ENCODE results near the gene UTP14A.

DNA sequence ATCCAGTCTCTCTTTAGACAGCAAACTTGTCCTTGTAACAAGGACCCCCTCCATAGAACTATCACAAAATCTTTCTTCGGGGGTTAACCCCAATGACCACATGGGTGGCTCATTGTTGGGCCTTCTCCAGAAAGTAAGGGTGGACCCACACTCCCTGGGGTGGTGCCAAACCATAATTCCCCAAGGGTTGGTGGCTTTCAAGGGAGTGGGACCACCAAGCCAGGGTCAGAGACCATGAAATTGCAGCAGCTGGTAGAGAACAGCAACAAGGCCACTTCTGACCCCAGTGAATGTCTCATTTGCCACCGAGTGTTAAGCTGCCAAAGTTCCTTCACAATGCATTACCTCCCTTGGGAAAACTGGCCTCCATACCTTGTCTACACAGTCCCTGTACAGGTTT is 33.4 kb upstream of the UTP14A start:
- TF ChIP-seq CTCF (conservative IDR thresholded peaks at IDR 0.05; ENCODE audit: low read depth, low read length) (no peak), EZH2 (IDR thresholded peaks at IDR 0.05; ENCODE audit: low read length, unreplicated experiment) (no peak), EZH2phosphoT487 (IDR thresholded peaks at IDR 0.05; ENCODE audit: borderline replicate concordance, low read length) (no peak)
